H1 (cell line): Measurements from ENCODE around the gene PRR14L. TPM values are rescaled to one million over a fixed set of nuclear protein-coding genes. Genes with fewer than 3 reads are reported as not detected.
"Not testable (repeated sequence)": the region's sequence is repeated elsewhere in the genome, so short reads cannot be mapped to it uniquely, and the experiment has no call there.

Source experiments
- CTCF ChIA-PET: fragments of 300-600 bp; sonication (Branson Sonifier 250); formaldehyde crosslinking; loops from one replicate; lab custom pipeline; 2021; ENCODE audit not compliant: partially characterized antibody; lab: Charles Lee
- POLR2A ChIA-PET: fragments of 300-600 bp; sonication (Branson Sonifier 250); formaldehyde crosslinking; loops from one replicate; lab custom pipeline; 2021; ENCODE audit warnings: inconsistent platforms; ENCODE audit not compliant: partially characterized antibody; lab: Charles Lee
- DNase-seq, 2 experiments: peaks; one replicate each; pipeline versions ENCODE4 v3.0.0 to v3.0.0-alpha.2; 2010 to 2022; ENCODE audit warnings: low spot score in 2 of 2, low read depth in 1 of 2, mixed read lengths in 1 of 2
- FAIRE-seq: peaks from 2 replicates; lab custom pipeline; 2011; peaks lifted over from hg19 to GRCh38; lab: Jason Lieb, UNC
- H2AFZ ChIP-seq: 2 replicates; pipeline ENCODE4 v1.8.1; 2012; ENCODE audit warnings: low read length, inconsistent platforms
- H2AK5ac ChIP-seq: 2 replicates; pipeline ENCODE4 v1.6.1; 2013; ENCODE audit warnings: low read depth, low read length
- H2BK120ac ChIP-seq: replicated peaks from 2 replicates; pipeline ENCODE3; 2013; ENCODE audit warnings: low read depth, low read length, inconsistent platforms
- H2BK12ac ChIP-seq: 2 replicates; pipeline ENCODE4 v1.6.1; 2013; ENCODE audit warnings: low read depth, low read length
- H2BK15ac ChIP-seq: 2 replicates; pipeline ENCODE4 v1.6.1; 2013; ENCODE audit warnings: low read length
- H2BK20ac ChIP-seq: 2 replicates; pipeline ENCODE4 v1.6.1; 2013; ENCODE audit warnings: low read length
- H2BK5ac ChIP-seq: 2 replicates; pipeline ENCODE4 v1.6.1; 2013; ENCODE audit warnings: low read depth, low read length
- H3K14ac ChIP-seq: 2 replicates; pipeline ENCODE4 v1.6.1; 2013; ENCODE audit warnings: inconsistent platforms; ENCODE audit not compliant: insufficient read length
- H3K18ac ChIP-seq: 2 replicates; pipeline ENCODE4 v1.6.1; 2013; ENCODE audit warnings: low read length; ENCODE audit errors: extremely low read depth
- H3K23ac ChIP-seq: 2 replicates; pipeline ENCODE4 v1.6.1; 2013; ENCODE audit warnings: inconsistent platforms; ENCODE audit not compliant: insufficient read length
- H3K23me2 ChIP-seq: 2 replicates; pipeline ENCODE4 v1.6.1; 2013; ENCODE audit warnings: low read depth, low read length
- H3K27ac ChIP-seq: 2 replicates; pipeline ENCODE4 v1.6.1; 2011; ENCODE audit warnings: low read depth, low read length, inconsistent platforms
- H3K27me3 ChIP-seq, 4 experiments: replicated peaks in 1 of 4; 1 replicate in 1 of 4; 2 replicates in 3 of 4; pipeline versions ENCODE4 v1.6.1 to v1.8.1; 2011 to 2013; ENCODE audit warnings: low read length in 3 of 4, mild to moderate bottlenecking in 3 of 4, inconsistent platforms in 2 of 4, mixed read lengths in 2 of 4, moderate library complexity in 1 of 4; ENCODE audit not compliant: control insufficient read depth in 3 of 4, insufficient read depth in 3 of 4; ENCODE audit errors: extremely low read depth in 1 of 4
- H3K36me3 ChIP-seq, 4 experiments: 2 replicates each; pipeline versions ENCODE4 v1.6.1 to v1.8.1; 2011 to 2013; ENCODE audit warnings: mild to moderate bottlenecking in 4 of 4, low read length in 3 of 4, moderate library complexity in 2 of 4, control low read depth in 1 of 4, inconsistent platforms in 1 of 4; ENCODE audit not compliant: insufficient read depth in 4 of 4, control insufficient read depth in 2 of 4
- H3K4ac ChIP-seq: replicated peaks from 2 replicates; pipeline ENCODE3; 2013; ENCODE audit warnings: low read length, low read depth, mixed read lengths, inconsistent platforms; ENCODE audit not compliant: insufficient read length
- H3K4me1 ChIP-seq, 4 experiments: replicated peaks in 1 of 4; 1 replicate in 1 of 4; 2 replicates in 3 of 4; pipeline versions ENCODE4 v1.6.1 to v1.8.1; 2011 to 2013; ENCODE audit warnings: low read length in 3 of 4, inconsistent platforms in 2 of 4, mixed read lengths in 1 of 4; ENCODE audit not compliant: insufficient read depth in 4 of 4, control insufficient read depth in 3 of 4
- H3K4me2 ChIP-seq, 2 experiments: 2 replicates each; pipeline versions ENCODE4 v1.6.1 to v1.8.1; 2011 to 2013; ENCODE audit warnings: low read depth in 2 of 2, low read length in 2 of 2, control low read depth in 1 of 2, inconsistent platforms in 1 of 2, mild to moderate bottlenecking in 1 of 2; ENCODE audit not compliant: insufficient read depth in 1 of 2
- H3K4me3 ChIP-seq, 4 experiments: fragments of 200-600, 300-600 bp in 1 of 4; sonication (generic), shearing (Covaris generic), sonication (Bioruptor Twin) in 1 of 4; 2 replicates each; pipeline versions ENCODE4 v1.5.1 to v1.8.1; 2011 to 2016; ENCODE audit warnings: low read length in 4 of 4, low read depth in 3 of 4, control low read depth in 2 of 4, inconsistent platforms in 2 of 4, mild to moderate bottlenecking in 2 of 4, mixed read lengths in 1 of 4, moderate library complexity in 1 of 4; ENCODE audit not compliant: insufficient read depth in 2 of 4; ENCODE audit errors: extremely low read depth in 1 of 4
- H3K56ac ChIP-seq: replicated peaks from 2 replicates; pipeline ENCODE3; 2013; ENCODE audit warnings: low read depth, mild to moderate bottlenecking, mixed read lengths, low read length, inconsistent platforms; ENCODE audit not compliant: insufficient read length
- H3K79me1 ChIP-seq: 2 replicates; pipeline ENCODE4 v1.6.1; 2013; ENCODE audit warnings: low read depth, low read length, control low read depth
- H3K79me2 ChIP-seq, 2 experiments: 2 replicates each; pipeline versions ENCODE4 v1.6.1 to v1.8.1; 2012 to 2013; ENCODE audit warnings: low read length in 2 of 2, mild to moderate bottlenecking in 2 of 2, inconsistent platforms in 1 of 2; ENCODE audit not compliant: insufficient read depth in 2 of 2, control insufficient read depth in 1 of 2
- H3K9ac ChIP-seq, 4 experiments: replicated peaks in 1 of 4; 1 replicate in 1 of 4; 2 replicates in 3 of 4; pipeline versions ENCODE4 v1.6.1 to v1.8.1; 2011 to 2013; ENCODE audit warnings: low read depth in 3 of 4, low read length in 3 of 4, control low read depth in 2 of 4, mild to moderate bottlenecking in 2 of 4, moderate library complexity in 2 of 4, inconsistent platforms in 1 of 4; ENCODE audit errors: extremely low read depth in 1 of 4
- H3K9me3 ChIP-seq, 2 experiments: 2 replicates each; pipeline versions ENCODE4 v1.6.1 to v1.8.1; 2012 to 2013; ENCODE audit warnings: mild to moderate bottlenecking in 2 of 2, moderate library complexity in 2 of 2, control low read depth in 1 of 2, inconsistent platforms in 1 of 2, low read depth in 1 of 2, low read length in 1 of 2, mixed read lengths in 1 of 2; ENCODE audit not compliant: insufficient read depth in 2 of 2
- H4K20me1 ChIP-seq, 2 experiments: replicated peaks in 1 of 2; 2 replicates each; pipeline versions ENCODE3 to v1.8.1; 2011 to 2013; ENCODE audit warnings: inconsistent platforms in 2 of 2, low read length in 2 of 2, mild to moderate bottlenecking in 1 of 2; ENCODE audit not compliant: insufficient read depth in 2 of 2, control insufficient read depth in 1 of 2
- H4K5ac ChIP-seq: 2 replicates; pipeline ENCODE4 v1.6.1; 2013; ENCODE audit warnings: low read length, low read depth, mixed read lengths, inconsistent platforms; ENCODE audit not compliant: insufficient read length
- H4K8ac ChIP-seq: 2 replicates; pipeline ENCODE4 v1.8.0; 2013; ENCODE audit warnings: mild to moderate bottlenecking, moderate library complexity, low read length, inconsistent platforms; ENCODE audit not compliant: insufficient read depth; ENCODE audit errors: extremely low read depth
- H4K91ac ChIP-seq: replicated peaks from 2 replicates; pipeline ENCODE3; 2013; ENCODE audit warnings: low read length, mixed read lengths, inconsistent platforms; ENCODE audit not compliant: insufficient read length
- WGBS, 2 experiments: shearing (Covaris generic) in 1 of 2; methylation state at CpG; one replicate each; pipeline versions ENCODE4 v1.1.6 to v1.1.7; 2013 to 2015; ENCODE audit warnings: low lambda C conversion rate in 2 of 2, mixed read lengths in 2 of 2, inconsistent platforms in 1 of 2, low coverage in 1 of 2, missing lambda C conversion rate in 1 of 2; ENCODE audit not compliant: insufficient replicate concordance in 2 of 2, insufficient coverage in 1 of 2, insufficient read length in 1 of 2; ENCODE audit errors: extremely low coverage in 1 of 2, missing lambda C conversion rate in 1 of 2; 5-methylcytosine and 5-hydroxymethylcytosine counted together
- polyA plus RNA-seq, 7 experiments: library from polyadenylated mRNA; depleted of rRNA in 3 of 7; stranded (reverse) in 5 of 7; unstranded in 2 of 7; fragments of >200 nt in 5 of 7; fragments of 200-250 nt in 2 of 7; gene quantifications; 1 replicate in 5 of 7; 2 replicates in 1 of 7; 4 replicates in 1 of 7; pipeline versions ENCODE4 v1.2.1 to v1.2.3, GENCODE V29; 2011 to 2013; ENCODE audit warnings: missing spikeins in 2 of 7, mixed read lengths in 2 of 7
- total RNA-seq: library from RNA; stranded (reverse); fragmentation: NEBNext Ultra II Directional; extraction: Animal tissue kit (Norgen Biotek cat#: 25700); gene quantifications from 2 replicates; pipeline ENCODE4 v1.2.1, GENCODE V29; 2021

The PRR14L gene
- total and polyA plus RNA-seq, 2 of the 8 experiments (the other 6 are each of a cell fraction or from before 2014, with no cell fraction given) = 26.5 to 98.6 TPM

GRCh38 chr22:31740314-31740713 lies 9.6 kb downstream of the PRR14L start:
- not testable (repeated sequence) for H3K27me3 ChIP-seq, H2AFZ ChIP-seq, H3K14ac ChIP-seq, FAIRE-seq, H2BK15ac ChIP-seq, H2BK12ac ChIP-seq, H3K79me1 ChIP-seq, H3K4ac ChIP-seq, H2BK20ac ChIP-seq, H3K23ac ChIP-seq, H2BK120ac ChIP-seq, H4K5ac ChIP-seq, H3K4me2 ChIP-seq, H4K91ac ChIP-seq, H2AK5ac ChIP-seq, H4K8ac ChIP-seq, H3K4me3 ChIP-seq, H3K4me1 ChIP-seq, H3K56ac ChIP-seq, H3K9me3 ChIP-seq, H3K27ac ChIP-seq, H3K9ac ChIP-seq, H2BK5ac ChIP-seq, H3K23me2 ChIP-seq, H3K18ac ChIP-seq, DNase-seq, H4K20me1 ChIP-seq
- ChIA-PET CTCF (interaction anchor here (1.6 kb wide), 1 partner anchor 38 kb away, joined by 3 read pairs; no protein-coding TSS in a partner anchor), POLR2A (interaction anchor here (0.6 to 0.7 kb wide), 4 partner anchors 10 to 289 kb away, joined by 3 to 5 read pairs (median 3); partner anchors contain the start of gene PRR14L)
- 88% methylated on average over 7 of the region's 7 CpGs; no CpG with 5 or more reads in 1 of the 2 experiments for WGBS, 2 experiments
- Histone ChIP-seq H3K79me2 (peaks cover 23 to 89% of the 10 kb centered on the region in 2 experiments), H3K36me3 (peaks cover 7 to 41% (median 18%) of the 10 kb centered on the region in 4 experiments)
